T1000 (cell line): ENCODE data around the gene SYNGR3.
"Not testable (repeated sequence)": the region's sequence is repeated elsewhere in the genome, so short reads cannot be mapped to it uniquely, and the experiment has no call there.

ENCODE experiments used
- DNase-seq: peaks from one replicate; lab custom pipeline; 2025; ENCODE audit warnings: mixed read lengths; lab: John Stamatoyannopoulos, UW

Gene SYNGR3

GRCh38 chr16:1959269-1960039, 30.3 kb upstream of the SYNGR3 start, which contains the start of gene NDUFB10:
Gene NDUFB10 (plus strand): TSS chr16:1959538. CDS start chr16:1959625, 87 bp downstream.
- peak; percentile 88 for DNase-seq

DNA sequence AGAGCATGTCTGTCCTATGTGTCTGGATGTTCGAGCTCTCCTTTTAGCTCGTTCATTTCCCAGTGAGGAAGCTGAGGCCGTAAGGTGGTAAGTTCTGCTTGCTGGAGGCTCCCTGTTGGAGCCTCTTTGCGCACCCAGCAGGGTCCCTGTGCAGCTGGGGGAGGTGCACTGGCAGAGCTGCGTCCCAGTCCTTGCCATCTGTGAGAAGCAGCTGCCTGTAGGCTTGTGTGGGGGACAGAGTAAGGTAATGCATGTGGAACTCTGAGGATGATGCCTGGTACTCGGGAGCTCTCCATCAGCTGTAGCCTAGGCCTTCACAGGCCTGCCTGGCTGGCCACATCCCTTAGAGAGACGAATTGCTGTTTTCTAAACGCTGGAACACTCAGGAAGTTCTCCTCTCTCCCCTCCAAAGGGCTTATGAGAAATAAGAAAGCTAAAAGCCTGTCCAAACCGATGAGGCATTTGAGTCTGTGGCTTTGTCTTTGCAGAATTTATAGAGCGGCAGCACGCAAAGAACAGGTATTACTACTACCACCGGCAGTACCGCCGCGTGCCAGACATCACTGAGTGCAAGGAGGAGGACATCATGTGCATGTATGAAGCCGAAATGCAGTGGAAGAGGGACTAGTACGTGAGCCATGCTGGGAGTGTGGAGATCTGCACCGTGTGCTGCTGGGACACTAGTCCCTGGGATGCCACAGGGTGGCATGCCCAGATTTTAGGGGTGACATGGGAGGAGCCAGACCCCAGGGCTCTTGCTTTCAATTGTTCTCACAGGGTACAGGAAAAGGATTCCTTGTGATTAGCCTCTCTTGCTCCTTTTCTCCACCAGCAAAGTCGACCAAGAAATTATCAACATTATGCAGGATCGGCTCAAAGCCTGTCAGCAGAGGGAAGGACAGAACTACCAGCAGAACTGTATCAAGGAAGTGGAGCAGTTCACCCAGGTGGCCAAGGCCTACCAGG, 28.8 kb upstream of the SYNGR3 start:
- no peak for DNase-seq

DNA sequence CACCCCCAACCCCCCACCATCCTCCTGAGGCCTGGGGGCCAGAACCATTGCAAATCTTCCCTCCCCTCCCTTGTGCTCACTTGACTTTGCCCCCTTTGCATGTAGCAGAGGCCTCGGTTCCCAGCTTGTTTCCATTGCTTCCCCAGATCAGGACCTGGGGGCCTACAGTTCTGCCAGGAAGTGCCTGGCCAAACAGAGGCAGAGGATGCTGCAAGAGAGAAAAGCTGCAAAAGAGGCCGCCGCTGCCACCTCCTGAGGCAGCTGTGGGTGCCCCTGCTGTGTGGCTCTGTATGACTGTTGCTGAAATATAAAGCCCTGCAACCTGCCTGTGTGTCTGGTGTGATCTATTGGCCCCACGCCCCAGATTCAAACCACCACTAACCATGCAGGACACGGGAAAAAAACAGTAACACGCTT, 28.1 kb upstream of the SYNGR3 start:
- no peak for DNase-seq

DNA sequence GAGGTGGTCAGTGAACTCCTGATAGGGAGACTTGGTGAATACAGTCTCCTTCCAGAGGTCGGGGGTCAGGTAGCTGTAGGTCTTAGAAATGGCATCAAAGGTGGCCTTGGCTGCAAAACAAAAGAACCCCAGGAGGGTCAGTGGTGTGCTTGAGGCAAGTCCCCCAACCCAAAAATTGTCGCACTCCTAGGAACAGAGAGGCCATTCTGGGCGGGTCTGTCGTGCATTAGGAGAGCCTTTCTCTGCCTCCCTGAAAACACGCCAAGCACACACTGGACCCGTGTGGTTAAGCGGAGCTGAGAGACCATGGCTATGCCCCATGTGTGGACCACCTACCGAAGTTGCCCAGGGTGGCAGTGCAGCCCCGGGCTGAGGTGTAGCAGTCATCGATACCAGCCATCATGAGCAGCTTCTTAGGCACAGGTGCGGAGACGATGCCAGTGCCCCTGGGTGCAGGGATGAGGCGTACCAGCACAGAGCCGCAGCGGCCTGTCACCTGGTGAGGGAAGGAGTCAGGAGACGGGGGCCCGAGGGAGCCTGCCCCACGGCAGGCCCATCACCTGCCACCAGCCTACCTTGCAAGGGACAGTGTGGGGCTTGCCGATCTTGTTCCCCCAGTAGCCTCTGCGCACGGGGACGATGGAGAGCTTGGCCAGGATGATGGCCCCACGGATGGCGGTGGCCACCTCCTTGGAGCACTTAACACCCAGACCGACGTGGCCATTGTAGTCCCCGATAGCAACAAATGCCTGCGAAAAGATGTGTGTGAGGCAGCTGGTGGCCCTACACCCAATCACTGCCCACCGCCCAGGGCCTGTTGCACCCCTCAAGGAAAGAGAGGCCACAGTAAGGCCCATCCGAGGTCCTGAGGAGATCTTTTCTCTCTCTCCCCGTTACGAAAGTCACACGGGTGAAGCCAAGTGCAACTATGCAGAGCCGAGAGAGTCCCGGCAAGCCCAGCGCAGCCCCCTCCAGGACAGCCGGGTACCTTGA, 27.3 kb upstream of the SYNGR3 start:
- DNase-seq = not testable (repeated sequence)

DNA sequence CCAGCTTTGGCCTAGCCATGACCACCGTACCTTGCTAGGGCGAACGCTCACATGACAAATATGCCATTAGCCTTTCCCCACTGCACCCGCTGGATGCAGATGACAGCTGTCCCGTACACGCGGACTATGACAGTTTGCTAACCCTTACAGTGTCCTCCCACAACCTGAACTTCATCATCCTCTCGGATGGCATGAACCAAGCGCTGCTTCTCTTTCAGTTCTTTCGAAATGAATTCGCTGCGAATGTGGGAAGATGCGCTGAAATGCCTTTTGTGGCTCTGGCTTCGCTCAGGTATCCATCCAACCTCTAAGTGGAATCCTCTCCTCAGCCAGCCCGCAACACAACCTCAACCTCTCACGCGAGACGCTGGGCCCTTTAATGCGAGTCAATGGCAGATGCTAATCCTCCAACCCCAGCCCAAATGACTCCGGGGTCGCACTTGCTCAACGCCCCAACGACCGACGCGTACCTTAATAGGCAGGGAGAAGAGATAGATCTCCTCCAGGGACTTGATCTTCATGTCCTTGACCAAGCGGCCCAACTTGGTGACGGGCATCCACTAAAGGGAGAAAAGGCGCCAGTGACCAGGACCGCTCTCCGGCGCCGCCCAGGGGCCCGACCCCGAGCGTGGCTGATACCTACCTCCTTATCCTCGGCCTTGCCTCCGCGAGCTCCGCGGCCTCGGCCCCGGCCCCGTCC, 25.8 kb upstream of the SYNGR3 start:
- no peak for DNase-seq

GRCh38 chr16:1964506-1965395, 25.0 kb upstream of the SYNGR3 start, which contains the start of gene RPS2:
Gene RPS2 (minus strand): TSS chr16:1964826. CDS start chr16:1964625, 201 bp downstream.
- peak; percentile 98 for DNase-seq

DNA sequence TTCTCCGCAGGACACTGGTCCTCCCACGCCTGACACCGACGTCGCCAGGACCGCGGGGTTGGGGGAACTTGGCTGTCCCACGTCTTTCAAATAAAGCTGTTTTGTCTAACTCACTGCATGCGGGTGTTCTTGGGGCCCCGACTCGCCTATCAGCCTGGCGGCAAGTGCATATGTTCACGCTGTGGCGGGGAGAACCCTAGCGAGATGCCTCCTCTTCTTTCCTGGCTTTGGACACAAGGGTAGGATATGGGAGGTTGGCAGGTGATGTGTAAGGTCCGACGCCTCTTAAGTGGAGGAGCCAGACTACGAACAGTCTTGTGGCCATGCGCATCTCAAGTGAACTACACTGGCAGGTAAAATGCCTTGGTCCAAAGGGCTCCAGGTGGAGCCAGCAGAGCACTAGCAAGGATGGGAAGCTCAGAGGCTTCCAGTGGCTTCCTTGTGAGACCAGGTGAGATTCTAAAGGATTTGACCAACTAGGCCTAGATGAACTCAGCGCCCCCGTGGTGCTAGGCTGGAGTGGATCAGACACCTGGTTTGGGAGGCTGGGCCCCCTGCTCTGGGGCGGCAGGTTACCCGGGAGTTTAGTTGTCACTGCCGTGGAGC, 24.3 kb upstream of the SYNGR3 start:
- DNase-seq = no peak

DNA sequence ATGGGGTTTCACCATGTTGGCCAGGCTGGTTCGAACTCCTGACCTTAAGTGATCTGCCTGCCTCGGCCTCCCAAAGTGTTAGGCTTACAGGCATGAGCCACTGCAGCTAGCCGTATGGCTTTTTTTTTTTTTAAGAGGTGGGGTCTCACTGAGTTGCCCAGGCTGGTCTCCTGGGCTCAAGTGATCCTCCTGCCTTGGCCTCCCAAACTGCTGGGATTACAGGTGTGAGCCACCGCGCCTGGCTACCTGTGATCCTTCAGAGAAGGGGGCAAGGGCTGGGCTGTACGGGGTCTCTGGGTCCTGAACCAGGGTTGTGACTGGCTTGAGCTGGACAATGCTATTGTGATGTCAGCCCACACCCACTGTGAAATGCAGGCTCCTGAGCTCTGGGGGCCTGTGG, 23.3 kb upstream of the SYNGR3 start, which contains the start of gene RNF151:
TSS of gene RNF151 (plus strand) at position 397 of the 400 bp plus-strand sequence. CDS start 26 bp downstream, outside the sequence.
- DNase-seq = no peak

GRCh38 chr16:1968146-1968953, 21.4 kb upstream of the SYNGR3 start:
- no peak for DNase-seq

DNA sequence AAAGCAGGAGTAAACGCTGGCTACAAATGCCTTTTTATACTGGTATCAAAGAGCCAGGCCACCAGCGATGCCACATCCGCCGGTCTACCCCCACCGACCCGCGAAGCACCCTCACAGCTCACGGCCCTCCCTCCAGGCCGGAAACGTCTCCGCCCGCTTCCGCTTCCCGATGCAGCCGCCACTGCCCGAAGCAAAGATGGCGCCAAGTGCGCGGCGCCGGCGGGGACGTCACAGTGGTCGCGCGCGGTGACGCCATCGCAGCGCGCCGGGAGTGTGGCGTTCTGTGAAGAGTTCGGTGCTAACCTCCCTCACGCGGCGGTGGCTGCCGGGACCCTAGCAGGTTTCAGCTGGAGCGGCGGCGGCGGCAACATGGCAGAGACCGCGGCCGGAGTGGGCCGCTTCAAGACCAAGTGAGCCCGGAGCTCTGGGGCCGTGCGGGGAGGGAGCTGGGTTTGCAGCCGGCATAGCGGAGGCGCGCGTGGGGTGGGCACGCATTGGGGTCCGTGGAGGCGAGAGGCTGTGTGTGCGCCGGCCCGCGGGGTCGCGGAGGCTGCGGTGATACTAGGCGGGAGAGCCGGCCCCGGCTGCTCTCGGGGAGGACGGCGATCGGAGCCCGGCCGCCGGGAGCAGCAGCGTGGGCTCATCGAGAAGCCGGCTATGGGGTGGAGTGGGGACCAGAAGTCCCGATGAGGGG, 17.8 kb upstream of the SYNGR3 start, which contains the start of gene TBL3:
TSS of gene TBL3 (plus strand) at position 258 of the 694 bp plus-strand sequence. CDS start at position 370, 112 bp downstream.
- DNase-seq = peak; percentile 90

- no peak for DNase-seq
Measured at GRCh38 chr16:1972490-1972877, 17.3 kb upstream of the SYNGR3 start.

DNA sequence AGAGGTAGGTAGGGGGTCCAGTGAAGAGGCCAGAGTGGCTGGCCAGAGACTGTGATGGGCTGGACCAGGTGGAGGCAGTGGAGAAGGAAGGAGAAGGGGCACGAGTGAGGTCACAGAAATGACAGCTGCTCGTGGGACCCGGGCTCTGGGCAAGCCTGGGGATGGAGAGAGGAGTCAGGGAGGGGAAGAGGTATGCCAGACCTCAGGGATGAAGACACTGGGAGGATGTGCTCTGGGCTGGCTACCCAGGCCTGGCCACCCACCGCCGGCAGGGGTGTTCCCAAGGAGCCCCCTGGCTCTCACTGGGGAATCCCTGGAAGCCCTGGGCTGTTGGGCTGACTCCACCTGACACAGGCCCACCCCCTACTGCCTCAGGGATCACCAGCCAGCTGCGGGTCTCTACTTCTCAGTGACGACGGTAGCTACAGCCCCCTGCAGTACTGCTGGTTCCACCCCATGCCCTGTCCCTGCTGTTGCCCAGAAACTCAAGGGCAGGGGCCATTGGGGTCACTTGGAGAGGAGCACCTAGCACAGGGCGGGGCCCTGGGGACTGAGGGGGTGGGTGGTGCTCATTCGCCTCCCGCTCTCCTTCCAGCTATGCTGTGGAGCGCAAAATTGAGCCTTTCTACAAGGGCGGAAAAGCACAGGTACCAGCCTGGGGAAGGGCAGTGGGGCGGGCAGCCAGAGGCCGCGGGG, 16.2 kb upstream of the SYNGR3 start:
- no peak for DNase-seq

GRCh38 chr16:1974157-1975070, 15.4 kb upstream of the SYNGR3 start:
- no peak for DNase-seq

- DNase-seq = no peak
Measured at GRCh38 chr16:1975432-1976215, 14.1 kb upstream of the SYNGR3 start.

DNA sequence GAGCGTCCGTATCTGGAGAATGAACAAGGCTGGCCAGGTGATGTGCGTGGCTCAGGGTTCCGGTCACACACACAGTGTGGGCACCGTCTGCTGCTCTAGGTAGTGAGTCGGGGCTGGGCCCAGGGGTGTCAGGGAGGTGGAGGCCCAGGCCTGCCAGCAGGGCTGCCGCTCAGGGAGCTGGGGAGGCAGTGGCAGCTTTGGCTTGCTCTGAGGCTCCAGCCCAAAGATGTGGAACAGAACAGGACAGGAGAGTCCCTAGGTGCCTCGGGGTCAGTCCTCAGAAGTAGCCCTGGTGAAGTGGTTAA, 13.6 kb upstream of the SYNGR3 start:
- DNase-seq = no peak
